ENCODE measurements around the gene SIN3B. TPM values are rescaled to one million over a fixed set of nuclear protein-coding genes. Genes with fewer than 3 reads are reported as not detected.

SIN3B gene
- total and polyA plus RNA-seq, 9 of the 15 experiments (the other 6 are each of a cell fraction or from before 2014, with no cell fraction given) = 0.51 to 34.2 (median 14.3) TPM

DNA sequence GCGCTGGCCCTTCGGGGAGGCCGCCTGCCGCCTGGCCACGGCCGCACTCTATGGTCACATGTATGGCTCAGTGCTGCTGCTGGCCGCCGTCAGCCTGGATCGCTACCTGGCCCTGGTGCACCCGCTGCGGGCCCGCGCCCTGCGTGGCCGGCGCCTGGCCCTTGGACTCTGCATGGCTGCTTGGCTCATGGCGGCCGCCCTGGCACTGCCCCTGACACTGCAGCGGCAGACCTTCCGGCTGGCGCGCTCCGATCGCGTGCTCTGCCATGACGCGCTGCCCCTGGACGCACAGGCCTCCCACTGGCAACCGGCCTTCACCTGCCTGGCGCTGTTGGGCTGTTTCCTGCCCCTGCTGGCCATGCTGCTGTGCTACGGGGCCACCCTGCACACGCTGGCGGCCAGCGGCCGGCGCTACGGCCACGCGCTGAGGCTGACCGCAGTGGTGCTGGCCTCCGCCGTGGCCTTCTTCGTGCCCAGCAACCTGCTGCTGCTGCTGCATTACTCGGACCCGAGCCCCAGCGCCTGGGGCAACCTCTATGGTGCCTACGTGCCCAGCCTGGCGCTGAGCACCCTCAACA is 60.8 kb downstream of the SIN3B start (continued):
- TF ChIP-seq CTBP1 (IDR thresholded peaks at IDR 0.05; ENCODE audit: borderline replicate concordance) = peak; percentile 78
- no peak for TF ChIP-seq FOXA1 (IDR thresholded peaks at IDR 0.05; ENCODE audit: borderline replicate concordance)
- TF ChIP-seq, protein P1, sequence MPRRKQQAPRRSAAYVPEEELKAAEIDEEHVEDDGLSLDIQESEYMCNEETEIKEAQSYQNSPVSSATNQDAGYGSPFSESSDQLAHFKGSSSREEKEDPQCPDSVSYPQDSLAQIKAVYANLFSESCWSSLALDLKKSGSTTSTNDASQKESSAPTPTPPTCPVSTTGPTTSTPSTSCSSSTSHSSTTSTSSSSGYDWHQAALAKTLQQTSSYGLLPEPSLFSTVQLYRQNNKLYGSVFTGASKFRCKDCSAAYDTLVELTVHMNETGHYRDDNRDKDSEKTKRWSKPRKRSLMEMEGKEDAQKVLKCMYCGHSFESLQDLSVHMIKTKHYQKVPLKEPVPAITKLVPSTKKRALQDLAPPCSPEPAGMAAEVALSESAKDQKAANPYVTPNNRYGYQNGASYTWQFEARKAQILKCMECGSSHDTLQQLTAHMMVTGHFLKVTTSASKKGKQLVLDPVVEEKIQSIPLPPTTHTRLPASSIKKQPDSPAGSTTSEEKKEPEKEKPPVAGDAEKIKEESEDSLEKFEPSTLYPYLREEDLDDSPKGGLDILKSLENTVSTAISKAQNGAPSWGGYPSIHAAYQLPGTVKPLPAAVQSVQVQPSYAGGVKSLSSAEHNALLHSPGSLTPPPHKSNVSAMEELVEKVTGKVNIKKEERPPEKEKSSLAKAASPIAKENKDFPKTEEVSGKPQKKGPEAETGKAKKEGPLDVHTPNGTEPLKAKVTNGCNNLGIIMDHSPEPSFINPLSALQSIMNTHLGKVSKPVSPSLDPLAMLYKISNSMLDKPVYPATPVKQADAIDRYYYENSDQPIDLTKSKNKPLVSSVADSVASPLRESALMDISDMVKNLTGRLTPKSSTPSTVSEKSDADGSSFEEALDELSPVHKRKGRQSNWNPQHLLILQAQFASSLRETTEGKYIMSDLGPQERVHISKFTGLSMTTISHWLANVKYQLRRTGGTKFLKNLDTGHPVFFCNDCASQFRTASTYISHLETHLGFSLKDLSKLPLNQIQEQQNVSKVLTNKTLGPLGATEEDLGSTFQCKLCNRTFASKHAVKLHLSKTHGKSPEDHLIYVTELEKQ (CRISPR knock-in tag; IDR thresholded peaks at IDR 0.05) = no peak
- no peak for TF ChIP-seq NFXL1 (CRISPR knock-in tag; IDR thresholded peaks at IDR 0.05)
- TF ChIP-seq TGIF2 (CRISPR knock-in tag; IDR thresholded peaks at IDR 0.05) = peak; percentile 59; the same call in 1 of the 2 replicates
- TF ChIP-seq, protein P2, sequence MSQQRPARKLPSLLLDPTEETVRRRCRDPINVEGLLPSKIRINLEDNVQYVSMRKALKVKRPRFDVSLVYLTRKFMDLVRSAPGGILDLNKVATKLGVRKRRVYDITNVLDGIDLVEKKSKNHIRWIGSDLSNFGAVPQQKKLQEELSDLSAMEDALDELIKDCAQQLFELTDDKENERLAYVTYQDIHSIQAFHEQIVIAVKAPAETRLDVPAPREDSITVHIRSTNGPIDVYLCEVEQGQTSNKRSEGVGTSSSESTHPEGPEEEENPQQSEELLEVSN (IDR thresholded peaks at IDR 0.05; ENCODE audit: borderline replicate concordance in 1 of 2, extremely low read depth in 1 of 2, insufficient read depth in 1 of 2, insufficient read length in 1 of 2, low read depth in 1 of 2, low read length in 1 of 2, poor library complexity in 1 of 2, severe bottlenecking in 1 of 2) = peak; percentile 64 to 69
- no peak for TF ChIP-seq NEUROD1 (IDR thresholded peaks at IDR 0.05; ENCODE audit: borderline replicate concordance, low read depth, low read length, partially characterized antibody)
- no peak for TF ChIP-seq NBN (IDR thresholded peaks at IDR 0.05; ENCODE audit: low read depth)
- TF ChIP-seq HDGF (IDR thresholded peaks at IDR 0.05) = no peak; the same call in 1 of the 2 replicates
- TF ChIP-seq, protein P3, sequence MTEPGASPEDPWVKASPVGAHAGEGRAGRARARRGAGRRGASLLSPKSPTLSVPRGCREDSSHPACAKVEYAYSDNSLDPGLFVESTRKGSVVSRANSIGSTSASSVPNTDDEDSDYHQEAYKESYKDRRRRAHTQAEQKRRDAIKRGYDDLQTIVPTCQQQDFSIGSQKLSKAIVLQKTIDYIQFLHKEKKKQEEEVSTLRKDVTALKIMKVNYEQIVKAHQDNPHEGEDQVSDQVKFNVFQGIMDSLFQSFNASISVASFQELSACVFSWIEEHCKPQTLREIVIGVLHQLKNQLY (CRISPR knock-in tag; conservative IDR thresholded peaks at IDR 0.05) = peak in 1 of 2 experiments; percentile 71; a peak in 1 of 4 replicates
- TF ChIP-seq EHMT2 (IDR thresholded peaks at IDR 0.05) = no peak
- TF ChIP-seq, protein P4, sequence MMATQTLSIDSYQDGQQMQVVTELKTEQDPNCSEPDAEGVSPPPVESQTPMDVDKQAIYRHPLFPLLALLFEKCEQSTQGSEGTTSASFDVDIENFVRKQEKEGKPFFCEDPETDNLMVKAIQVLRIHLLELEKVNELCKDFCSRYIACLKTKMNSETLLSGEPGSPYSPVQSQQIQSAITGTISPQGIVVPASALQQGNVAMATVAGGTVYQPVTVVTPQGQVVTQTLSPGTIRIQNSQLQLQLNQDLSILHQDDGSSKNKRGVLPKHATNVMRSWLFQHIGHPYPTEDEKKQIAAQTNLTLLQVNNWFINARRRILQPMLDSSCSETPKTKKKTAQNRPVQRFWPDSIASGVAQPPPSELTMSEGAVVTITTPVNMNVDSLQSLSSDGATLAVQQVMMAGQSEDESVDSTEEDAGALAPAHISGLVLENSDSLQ (IDR thresholded peaks at IDR 0.05) = no peak
- peak; percentile 58 for TF ChIP-seq ZNF197 (CRISPR knock-in tag; IDR thresholded peaks at IDR 0.05; ENCODE audit: low read depth)
- no peak for TF ChIP-seq ZNF316 (IDR thresholded peaks at IDR 0.05)
- peak; percentile 82 for TF ChIP-seq ZNF583 (CRISPR knock-in tag; IDR thresholded peaks at IDR 0.05)
- no peak for TF ChIP-seq ZNF324 (CRISPR knock-in tag; IDR thresholded peaks at IDR 0.05)
- TF ChIP-seq ZNF57 (CRISPR knock-in tag; IDR thresholded peaks at IDR 0.05) = peak; percentile 74; the same call in 1 of the 2 replicates
- TF ChIP-seq, protein P5, sequence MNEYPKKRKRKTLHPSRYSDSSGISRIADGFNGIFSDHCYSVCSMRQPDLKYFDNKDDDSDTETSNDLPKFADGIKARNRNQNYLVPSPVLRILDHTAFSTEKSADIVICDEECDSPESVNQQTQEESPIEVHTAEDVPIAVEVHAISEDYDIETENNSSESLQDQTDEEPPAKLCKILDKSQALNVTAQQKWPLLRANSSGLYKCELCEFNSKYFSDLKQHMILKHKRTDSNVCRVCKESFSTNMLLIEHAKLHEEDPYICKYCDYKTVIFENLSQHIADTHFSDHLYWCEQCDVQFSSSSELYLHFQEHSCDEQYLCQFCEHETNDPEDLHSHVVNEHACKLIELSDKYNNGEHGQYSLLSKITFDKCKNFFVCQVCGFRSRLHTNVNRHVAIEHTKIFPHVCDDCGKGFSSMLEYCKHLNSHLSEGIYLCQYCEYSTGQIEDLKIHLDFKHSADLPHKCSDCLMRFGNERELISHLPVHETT (CRISPR knock-in tag; conservative IDR thresholded peaks at IDR 0.05 in 1 of 2, IDR thresholded peaks at IDR 0.05 in 1 of 2) = peak in 1 of 2 experiments; percentile 68; a peak in 2 of 4 replicates
- no peak for TF ChIP-seq TRIM28 (IDR thresholded peaks at IDR 0.05)
- no peak for TF ChIP-seq NR2C1 (IDR thresholded peaks at IDR 0.05)
- TF ChIP-seq NR2C1 (tag; IDR thresholded peaks at IDR 0.05) = no peak
- no peak for TF ChIP-seq HLTF (IDR thresholded peaks at IDR 0.05)
- TF ChIP-seq PML (IDR thresholded peaks at IDR 0.05; ENCODE audit: low read length) = no peak
